22Rv1 (cell line): ENCODE measurements around the gene ADAM12.

Experiments used
- H3K27ac ChIP-seq: fragments of 450-650 bp; 2 replicates; pipeline ENCODE4 v1.5.1; 2017
- ZFX ChIP-seq: fragments of 450-650 bp; IDR thresholded peaks from 2 replicates; pipeline ENCODE4 v1.6.1; 2017; ENCODE audit warnings: antibody characterized with exemption, borderline replicate concordance
- TF ChIP-seq, protein P1 (sequence below): fragments of 450-650 bp; IDR thresholded peaks from 2 replicates; pipeline ENCODE4 v1.5.1; 2017; ENCODE audit warnings: mild to moderate bottlenecking

Gene ADAM12

GRCh38 chr10:126314863-126315493 lies 73.3 kb downstream of the ADAM12 start:
- TF ChIP-seq, protein P1, sequence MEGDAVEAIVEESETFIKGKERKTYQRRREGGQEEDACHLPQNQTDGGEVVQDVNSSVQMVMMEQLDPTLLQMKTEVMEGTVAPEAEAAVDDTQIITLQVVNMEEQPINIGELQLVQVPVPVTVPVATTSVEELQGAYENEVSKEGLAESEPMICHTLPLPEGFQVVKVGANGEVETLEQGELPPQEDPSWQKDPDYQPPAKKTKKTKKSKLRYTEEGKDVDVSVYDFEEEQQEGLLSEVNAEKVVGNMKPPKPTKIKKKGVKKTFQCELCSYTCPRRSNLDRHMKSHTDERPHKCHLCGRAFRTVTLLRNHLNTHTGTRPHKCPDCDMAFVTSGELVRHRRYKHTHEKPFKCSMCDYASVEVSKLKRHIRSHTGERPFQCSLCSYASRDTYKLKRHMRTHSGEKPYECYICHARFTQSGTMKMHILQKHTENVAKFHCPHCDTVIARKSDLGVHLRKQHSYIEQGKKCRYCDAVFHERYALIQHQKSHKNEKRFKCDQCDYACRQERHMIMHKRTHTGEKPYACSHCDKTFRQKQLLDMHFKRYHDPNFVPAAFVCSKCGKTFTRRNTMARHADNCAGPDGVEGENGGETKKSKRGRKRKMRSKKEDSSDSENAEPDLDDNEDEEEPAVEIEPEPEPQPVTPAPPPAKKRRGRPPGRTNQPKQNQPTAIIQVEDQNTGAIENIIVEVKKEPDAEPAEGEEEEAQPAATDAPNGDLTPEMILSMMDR = no peak
- no peak for TF ChIP-seq ZFX
- no peak overlapping the region for H3K27ac ChIP-seq

- no peak overlapping the region for H3K27ac ChIP-seq
- TF ChIP-seq ZFX = no peak
- TF ChIP-seq, protein P1 = no peak
Observed at GRCh38 chr10:126312167-126312566, 76.1 kb downstream of the ADAM12 start.

GRCh38 chr10:126309228-126309883 lies 78.9 kb downstream of the ADAM12 start:
- no peak overlapping the region for H3K27ac ChIP-seq
- TF ChIP-seq, protein P1 = no peak
- no peak for TF ChIP-seq ZFX

GRCh38 chr10:126302826-126303665 lies 85.2 kb downstream of the ADAM12 start:
- TF ChIP-seq, protein P1 = no peak
- TF ChIP-seq ZFX = no peak
- no peak overlapping the region for H3K27ac ChIP-seq

- no peak overlapping the region for H3K27ac ChIP-seq
- no peak for TF ChIP-seq ZFX
- TF ChIP-seq, protein P1 = no peak
Observed at GRCh38 chr10:126302476-126302756, 85.9 kb downstream of the ADAM12 start.

DNA sequence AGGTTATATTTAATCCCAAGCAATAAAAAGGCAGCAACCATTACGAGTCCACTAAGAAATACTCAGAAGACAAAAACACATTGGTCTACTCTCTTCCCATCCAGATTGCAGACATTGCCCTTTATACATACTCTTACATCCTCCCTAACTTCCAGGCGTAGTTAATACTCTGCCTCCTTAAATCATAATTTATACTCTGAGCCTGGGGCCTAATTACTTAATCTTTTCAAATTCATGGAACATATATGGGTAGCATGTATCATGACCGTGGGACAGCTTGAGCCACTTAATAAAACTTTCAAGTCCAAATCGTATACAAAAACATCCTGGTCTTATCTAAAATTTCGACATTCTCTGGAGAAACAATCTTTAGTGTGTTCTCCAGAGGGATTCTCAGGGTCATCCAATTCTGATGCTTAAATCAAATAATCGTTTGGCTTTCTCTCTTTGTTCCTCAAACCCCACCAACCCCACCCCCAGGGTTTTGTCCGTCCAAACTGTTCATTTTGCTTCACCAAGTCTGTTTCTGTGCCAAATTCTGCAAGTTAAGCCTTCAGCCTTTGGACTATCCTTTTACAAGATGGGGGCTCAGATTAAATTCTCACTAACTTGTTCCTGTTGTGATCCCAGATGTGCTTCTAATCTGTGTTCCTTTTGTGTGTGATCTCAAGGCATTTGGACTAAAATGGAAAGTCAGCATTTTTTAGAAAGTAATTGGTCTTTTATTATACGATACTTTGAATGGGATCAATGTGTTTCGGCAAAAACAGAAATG lies 86.4 kb downstream of the ADAM12 start:
- TF ChIP-seq, protein P1 = no peak
- TF ChIP-seq ZFX = no peak
- H3K27ac ChIP-seq = no peak overlapping the region
